Brain pericyte (primary cell): Measurements from ENCODE around the gene LRRK1.
A peak's percentile ranks its signal among the peaks of the same experiment; 100 is the strongest.

ENCODE experiments used
- DNase-seq: peaks from one replicate; pipeline ENCODE4 v3.0.0-alpha.2; 2012; ENCODE audit warnings: low read depth, low spot score

Gene LRRK1

GRCh38 chr15:101006931-101007691 is 88.0 kb downstream of the LRRK1 start:
- peak; percentile 29 for DNase-seq

- peak; percentile 27 for DNase-seq
Measured at GRCh38 chr15:101008158-101009139, 89.3 kb downstream of the LRRK1 start.

DNA sequence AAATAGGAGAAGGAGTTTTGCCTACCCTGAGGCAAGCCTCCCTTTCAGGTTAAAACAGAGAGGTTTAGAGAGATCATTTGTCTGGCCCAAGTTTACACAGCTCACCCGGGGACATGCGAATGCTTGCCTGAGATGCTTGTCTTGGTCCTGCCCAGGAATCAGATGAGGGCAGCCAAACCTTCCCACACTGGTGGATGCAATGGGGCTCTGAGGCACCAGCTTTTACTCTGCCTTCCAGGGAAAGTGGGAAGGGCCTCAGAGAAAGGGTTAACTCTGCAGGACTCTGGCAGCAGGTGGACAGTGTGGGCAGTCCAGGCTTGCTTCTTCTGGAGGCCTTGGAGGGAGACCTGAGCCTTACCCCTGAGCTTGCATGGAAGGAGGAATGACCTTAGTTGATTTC is 90.0 kb downstream of the LRRK1 start:
- no peak for DNase-seq

GRCh38 chr15:101010781-101011180 is 91.6 kb downstream of the LRRK1 start:
- no peak for DNase-seq

- no peak for DNase-seq
Measured at GRCh38 chr15:101012326-101013200, 93.4 kb downstream of the LRRK1 start.

- DNase-seq = no peak
Measured at GRCh38 chr15:101013201-101013550, 94.0 kb downstream of the LRRK1 start.

DNA sequence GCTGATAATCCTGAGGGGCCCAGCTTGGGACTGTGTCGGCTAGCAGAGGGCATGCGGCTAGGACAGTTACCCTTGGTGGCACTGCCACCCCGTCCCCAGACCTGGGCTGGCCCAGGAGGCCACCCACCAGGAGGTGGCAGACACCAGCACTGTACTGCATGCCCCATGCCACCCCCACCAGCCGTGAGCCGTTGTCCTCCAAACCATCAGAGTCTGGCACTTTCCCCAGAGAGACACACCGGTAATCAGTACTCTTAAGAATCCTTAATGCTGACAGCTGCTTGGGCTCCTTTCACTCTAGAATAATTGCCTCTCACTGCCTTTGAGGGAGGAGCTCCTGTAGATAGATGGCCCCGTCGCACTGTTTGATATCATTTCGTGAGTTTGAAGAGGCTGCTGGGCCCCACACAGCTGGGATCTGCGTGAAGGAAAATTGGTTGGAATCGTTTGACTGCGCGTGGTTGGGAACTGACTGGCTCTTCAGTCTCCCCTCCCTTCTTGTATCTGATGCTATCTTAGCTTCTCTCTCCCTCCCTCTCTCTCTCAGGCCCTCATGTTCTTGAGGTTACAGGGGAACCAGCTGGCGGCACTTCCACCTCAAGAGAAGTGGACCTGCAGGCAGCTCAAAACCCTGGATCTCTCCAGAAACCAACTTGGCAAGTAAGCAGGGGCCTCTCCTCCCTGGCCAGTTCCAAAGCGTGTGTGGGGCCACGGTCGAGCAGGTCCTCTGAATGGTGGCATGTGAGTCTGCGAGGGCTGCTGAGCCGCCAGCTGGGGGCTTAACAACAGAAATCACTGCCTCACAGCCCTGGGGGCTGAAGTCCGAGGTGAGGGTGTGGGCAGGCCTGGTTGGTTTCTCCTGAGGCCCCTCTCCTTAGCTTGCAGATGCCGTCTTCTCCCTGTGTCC is 94.9 kb downstream of the LRRK1 start:
- DNase-seq = no peak

GRCh38 chr15:101014921-101015841 is 96.0 kb downstream of the LRRK1 start:
- no peak for DNase-seq

DNA sequence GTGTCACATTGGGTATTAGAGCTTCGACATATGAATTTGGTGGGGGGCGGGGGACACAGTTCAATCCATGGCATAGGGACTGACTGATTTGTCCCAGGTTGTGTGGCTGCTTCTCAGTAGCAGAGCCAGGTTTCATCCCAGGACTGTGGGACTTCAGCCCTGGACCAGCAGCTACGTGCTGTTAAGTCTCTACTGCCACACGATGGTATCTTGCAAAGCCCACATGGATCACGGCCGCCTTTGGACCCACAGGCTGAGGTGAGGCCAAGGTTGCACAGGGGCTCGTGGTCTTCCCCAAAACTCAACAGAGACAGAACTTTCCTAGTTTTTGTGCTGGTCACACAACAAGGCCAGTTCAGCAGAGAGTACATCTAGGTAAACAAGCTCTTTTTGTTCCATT is 97.4 kb downstream of the LRRK1 start:
- no peak for DNase-seq

- no peak for DNase-seq
Measured at GRCh38 chr15:101017093-101017754, 98.1 kb downstream of the LRRK1 start.

- no peak for DNase-seq
Measured at GRCh38 chr15:101018016-101018415, 98.9 kb downstream of the LRRK1 start.

GRCh38 chr15:101018450-101018849 is 99.3 kb downstream of the LRRK1 start:
- DNase-seq = no peak

DNA sequence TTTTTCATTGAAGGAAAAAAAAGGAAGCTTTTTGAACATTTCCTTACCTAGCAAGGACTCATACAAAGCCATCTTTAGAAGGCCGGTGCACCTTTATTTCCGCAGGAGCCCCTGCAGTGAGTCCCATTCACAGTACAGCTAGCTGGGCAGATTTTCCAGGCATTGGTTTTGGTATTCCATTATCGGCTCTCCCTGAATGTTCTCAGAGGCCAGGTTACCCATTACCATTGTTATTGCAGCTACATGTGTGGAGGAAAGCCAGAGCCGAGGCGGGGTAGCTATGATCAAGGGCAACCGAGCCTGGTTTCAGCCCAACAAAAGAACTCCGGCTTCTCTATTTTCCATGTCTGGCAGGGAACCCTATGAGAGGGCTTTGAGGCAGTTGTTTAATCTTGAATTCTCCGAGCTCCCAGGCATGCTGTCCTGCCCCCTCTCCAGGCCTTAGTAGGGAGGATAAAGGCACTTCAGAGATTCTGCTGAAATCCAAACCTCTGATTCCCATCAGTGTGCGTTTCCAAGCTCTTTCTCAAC is 100.3 kb downstream of the LRRK1 start:
- no peak for DNase-seq

DNA sequence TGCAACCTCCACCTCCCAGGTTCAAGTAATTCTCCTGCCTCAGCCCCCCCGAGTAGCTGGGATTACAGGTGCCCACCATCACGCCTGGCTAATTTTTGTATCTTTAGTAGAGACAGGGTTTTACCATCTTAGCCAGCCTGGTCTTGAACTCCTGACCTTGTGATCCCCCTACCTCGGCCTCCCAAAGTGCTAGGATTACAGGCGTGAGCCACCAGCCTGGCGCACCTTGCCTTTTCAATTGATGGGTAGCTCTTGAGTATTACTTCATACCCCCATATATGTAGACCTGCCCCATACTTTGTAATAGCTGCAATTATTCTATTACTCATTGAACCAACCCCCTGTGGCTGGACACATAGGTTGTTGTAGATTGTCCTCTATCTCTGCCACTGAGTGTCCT is 101.3 kb downstream of the LRRK1 start:
- DNase-seq = no peak

DNA sequence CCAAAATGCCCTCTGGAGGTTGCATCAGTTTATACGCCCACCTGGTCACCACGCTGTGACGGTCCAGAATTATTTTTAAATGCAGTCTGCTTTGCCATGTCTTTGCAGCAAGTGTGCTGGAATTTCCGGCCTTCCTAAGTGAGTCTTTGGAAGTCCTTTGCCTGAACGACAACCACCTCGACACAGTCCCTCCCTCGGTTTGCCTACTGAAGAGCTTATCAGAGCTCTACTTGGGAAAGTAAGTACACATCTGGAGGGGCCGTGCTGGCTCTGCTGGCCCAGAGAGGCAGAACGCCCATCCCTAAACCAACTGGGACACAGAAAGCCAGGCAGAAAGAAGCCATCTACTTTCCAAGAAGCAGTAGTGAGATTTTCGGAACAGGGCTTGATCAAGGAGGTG is 101.8 kb downstream of the LRRK1 start:
- DNase-seq = no peak

GRCh38 chr15:101022306-101022705 is 103.1 kb downstream of the LRRK1 start:
- DNase-seq = no peak

DNA sequence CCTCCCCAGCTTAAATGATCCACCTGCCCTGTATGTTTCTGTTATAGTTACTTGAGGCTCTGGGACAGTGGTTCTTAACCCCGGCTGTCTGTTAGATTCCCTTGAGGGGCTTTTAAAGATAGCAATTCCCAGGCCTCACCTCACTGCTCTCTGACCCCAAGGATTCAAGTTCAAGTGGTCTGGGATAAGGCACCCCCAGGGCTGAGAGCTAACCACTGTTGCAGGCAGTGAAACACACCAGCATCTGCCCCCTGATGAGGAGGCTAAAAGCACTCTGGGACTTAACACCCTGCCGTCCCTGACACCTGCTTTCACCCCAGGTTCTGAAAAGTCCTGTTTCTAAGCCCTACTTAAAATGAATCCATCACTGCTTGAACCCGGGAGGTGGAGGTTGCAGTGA is 103.7 kb downstream of the LRRK1 start:
- no peak for DNase-seq

DNA sequence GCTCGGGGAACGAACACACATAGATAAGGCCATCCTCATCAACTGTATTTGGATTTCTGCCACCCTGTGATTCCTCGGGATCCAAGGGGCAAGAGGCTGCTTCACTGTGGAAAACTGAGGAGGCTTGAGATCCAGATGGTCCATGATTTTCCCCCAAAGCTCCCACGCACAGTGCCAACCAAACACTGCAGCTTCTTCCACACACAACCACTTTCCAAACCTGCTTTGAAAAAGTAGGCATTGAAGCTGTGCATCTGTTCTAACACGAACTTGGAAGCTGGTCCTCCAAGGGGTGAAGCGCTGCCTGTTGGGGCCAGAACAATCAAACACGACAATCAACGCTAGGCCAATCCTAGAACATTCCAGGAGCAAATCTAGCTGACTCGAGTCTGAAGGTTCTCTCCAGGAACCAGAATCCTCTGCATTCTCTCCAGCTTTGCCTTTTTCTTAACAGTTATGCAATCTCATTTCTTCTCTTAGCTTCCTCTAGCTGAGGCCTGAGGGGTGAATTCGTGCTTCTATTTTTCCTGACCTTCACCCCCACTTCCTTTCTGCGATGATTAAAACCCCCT is 104.4 kb downstream of the LRRK1 start:
- no peak for DNase-seq
